Measurements from ENCODE around the gene ADSS1.

Gene ADSS1

GRCh38 chr14:104693482-104694431 is 30.3 kb upstream of the ADSS1 start:
- DNase-seq (ENCODE audit: extremely low read depth, low read depth), result no peak
- TF ChIP-seq CTCF (IDR thresholded peaks at IDR 0.05; ENCODE audit: low read depth, low read length), result no peak

- no peak for DNase-seq (ENCODE audit: extremely low read depth, low read depth)
- TF ChIP-seq CTCF (IDR thresholded peaks at IDR 0.05; ENCODE audit: low read depth, low read length), result no peak
These were observed 29.5 kb upstream of the ADSS1 start for GRCh38 chr14:104694475-104694950.

GRCh38 chr14:104694991-104695659 is 28.9 kb upstream of the ADSS1 start:
- no peak for TF ChIP-seq CTCF (IDR thresholded peaks at IDR 0.05; ENCODE audit: low read depth, low read length)

GRCh38 chr14:104695660-104696000 is 28.4 kb upstream of the ADSS1 start:
- no peak for TF ChIP-seq CTCF (IDR thresholded peaks at IDR 0.05; ENCODE audit: low read depth, low read length)
- no peak for DNase-seq (ENCODE audit: extremely low read depth, low read depth)

More at GRCh38 chr14:104694991-104695659, 28.9 kb upstream of the ADSS1 start:
- no peak for DNase-seq (ENCODE audit: extremely low read depth, low read depth)

- no peak for TF ChIP-seq CTCF (IDR thresholded peaks at IDR 0.05; ENCODE audit: low read depth, low read length)
- DNase-seq (ENCODE audit: extremely low read depth, low read depth), result no peak
These were observed 27.2 kb upstream of the ADSS1 start for GRCh38 chr14:104696671-104697316.

- no peak for TF ChIP-seq CTCF (IDR thresholded peaks at IDR 0.05; ENCODE audit: low read depth, low read length)
- DNase-seq (ENCODE audit: extremely low read depth, low read depth), result no peak
These were observed 26.7 kb upstream of the ADSS1 start for GRCh38 chr14:104697317-104697703.
